HG03432 (cell line): ENCODE measurements around the gene ACTL7B.
A peak's percentile ranks its signal among the peaks of the same experiment; 100 is the strongest.
"Not testable (repeated sequence)": the region's sequence is repeated elsewhere in the genome, so short reads cannot be mapped to it uniquely, and the experiment has no call there.

ENCODE experiments used
- ATAC-seq: cut with Tn5 transposase; IDR thresholded peaks from one replicate; pipeline ENCODE4 v1.9.1; 2021; ENCODE audit warnings: mild to moderate bottlenecking, moderate library complexity; ENCODE audit not compliant: unreplicated experiment

The ACTL7B gene, protein sequence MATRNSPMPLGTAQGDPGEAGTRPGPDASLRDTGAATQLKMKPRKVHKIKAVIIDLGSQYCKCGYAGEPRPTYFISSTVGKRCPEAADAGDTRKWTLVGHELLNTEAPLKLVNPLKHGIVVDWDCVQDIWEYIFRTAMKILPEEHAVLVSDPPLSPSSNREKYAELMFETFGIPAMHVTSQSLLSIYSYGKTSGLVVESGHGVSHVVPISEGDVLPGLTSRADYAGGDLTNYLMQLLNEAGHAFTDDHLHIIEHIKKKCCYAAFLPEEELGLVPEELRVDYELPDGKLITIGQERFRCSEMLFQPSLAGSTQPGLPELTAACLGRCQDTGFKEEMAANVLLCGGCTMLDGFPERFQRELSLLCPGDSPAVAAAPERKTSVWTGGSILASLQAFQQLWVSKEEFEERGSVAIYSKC

DNA sequence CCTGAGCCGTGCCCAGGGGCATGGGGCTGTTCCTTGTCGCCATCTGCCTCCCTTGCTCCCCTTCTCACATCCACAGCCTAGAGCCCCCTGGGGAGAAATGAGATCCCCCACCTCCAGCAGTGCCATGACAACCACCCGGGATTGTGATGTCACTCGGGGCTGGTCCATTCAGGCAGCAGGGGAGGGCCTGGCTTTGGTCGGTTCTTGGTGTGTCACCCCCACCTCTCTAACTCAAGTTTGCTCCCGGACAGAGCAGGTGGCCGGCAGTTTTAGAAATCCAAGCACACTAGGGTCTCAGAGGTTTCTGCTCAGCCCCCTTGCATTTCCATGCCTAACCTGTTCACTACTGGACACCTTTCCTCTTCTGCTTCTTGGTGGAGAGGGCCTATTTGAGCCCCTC, at the start of gene ACTL7B:
ACTL7B (minus strand) TSS at position 99 of the 400 bp plus-strand sequence; CDS start at position 43, 56 bp downstream.
- ATAC-seq = no peak

DNA sequence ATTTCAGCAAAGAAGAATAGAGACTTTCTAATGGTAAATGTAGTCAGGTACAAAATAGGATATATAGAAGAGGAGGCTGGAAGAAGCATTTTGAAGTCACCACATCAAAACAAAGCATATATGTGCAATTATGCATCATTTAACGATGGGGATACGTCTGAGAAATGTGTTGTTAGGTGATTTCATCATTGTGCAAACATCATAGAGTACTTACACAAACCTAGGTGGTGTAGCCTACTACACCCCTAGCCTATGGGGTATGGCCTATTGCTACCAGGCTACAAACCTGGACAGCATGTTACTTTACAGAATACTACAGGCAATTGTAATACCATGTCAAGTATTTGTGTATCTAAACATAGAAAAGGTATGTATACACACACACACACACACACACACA, 49.7 kb upstream of the ACTL7B start:
- no peak for ATAC-seq

DNA sequence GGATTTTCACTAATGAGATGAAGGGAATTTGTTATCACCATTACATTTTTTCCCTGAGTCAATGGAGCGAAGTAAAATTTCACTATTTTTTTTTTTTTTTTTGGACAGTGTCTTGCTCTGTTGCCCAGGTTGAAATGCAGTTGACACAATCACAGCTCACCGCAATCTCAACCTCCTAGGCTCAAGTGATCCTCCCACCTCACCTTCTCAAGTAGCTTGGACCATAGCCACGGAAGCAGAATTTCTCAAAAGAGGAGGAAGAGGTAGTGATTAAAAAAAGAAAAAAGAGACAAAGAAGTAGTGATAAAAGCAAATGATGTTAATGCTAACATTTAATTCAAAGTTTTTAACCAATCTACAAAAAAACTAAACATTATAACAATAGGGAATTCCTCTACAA, 48.4 kb upstream of the ACTL7B start:
- no peak for ATAC-seq

DNA sequence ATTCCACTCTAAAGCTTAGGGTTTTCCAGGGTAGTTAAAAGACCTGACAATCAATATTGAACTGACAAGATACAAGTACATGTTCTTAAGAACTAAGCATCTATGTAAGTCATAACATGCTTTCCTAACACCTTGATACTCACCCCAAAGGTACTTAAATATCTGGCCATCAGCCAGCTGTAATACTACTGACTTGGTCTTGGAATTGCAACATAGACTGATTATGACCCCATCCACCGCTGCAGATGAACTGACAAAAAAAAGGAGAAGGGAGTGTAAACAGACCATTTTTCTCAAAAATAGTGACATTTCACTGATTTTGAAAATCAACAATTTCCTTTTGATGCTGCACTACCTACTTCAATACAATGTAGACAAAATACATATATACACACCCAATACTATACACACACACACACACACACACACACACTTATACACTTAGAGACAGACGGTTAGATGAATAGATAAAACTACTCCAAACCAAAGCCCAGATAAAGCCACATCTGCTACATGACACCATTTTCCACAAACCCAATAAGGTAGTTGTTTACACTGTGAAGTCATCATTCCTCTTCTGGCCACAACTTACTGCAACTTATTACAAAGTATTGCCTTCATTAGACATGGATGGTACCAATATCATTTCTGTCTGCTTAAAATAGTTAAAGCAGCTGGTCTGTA, 47.8 kb upstream of the ACTL7B start:
- ATAC-seq = no peak

DNA sequence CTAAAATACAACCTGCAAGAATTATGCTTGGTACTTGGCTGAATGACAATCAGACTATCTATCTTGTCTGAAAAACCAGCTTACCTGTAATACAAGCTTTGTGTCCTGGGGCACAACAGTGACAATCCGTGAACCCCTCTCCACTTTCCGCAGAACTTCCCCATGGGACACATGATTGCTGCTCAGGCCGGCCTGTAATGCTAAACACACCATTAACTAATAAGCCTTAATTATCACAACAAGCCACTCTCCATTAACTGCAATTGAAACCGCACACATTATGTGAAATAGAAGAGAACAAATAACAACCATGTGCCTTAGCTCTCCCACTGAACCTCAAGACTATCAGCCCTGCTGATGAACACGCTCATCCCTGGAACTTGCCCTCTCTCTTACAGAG, 44.4 kb upstream of the ACTL7B start:
- ATAC-seq = no peak

DNA sequence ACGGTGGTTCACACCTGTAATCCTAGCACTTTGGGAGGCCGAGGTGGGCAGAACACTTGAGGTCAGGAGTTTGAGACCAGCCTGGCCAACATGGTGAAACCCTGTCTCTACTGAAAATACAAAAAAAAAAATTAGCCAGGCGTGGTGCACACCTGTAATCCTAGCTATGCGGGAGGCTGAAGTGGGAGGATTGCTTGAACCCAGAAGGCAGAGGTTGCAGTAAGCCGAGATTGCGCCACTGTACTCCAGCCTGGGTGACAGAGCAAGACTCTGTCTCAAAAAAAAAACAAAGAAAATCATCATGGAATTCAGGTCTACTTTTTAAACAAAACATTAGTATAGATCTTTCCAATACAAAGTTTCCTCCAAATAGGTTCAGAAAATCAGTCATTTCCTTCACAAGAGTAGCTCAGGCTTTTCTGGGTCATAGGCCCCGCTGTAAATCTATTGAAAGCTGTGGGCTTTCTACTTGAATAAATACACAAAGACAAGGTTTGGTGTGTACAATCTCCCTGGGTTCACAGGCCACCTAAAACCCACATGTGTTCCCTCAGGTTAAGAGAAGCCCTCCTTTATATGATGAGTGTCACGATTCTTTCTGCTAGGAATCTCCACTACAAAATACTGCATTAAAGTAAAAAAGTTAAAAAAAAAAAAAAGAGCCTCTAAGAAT, 43.4 kb upstream of the ACTL7B start:
- ATAC-seq = not testable (repeated sequence)

DNA sequence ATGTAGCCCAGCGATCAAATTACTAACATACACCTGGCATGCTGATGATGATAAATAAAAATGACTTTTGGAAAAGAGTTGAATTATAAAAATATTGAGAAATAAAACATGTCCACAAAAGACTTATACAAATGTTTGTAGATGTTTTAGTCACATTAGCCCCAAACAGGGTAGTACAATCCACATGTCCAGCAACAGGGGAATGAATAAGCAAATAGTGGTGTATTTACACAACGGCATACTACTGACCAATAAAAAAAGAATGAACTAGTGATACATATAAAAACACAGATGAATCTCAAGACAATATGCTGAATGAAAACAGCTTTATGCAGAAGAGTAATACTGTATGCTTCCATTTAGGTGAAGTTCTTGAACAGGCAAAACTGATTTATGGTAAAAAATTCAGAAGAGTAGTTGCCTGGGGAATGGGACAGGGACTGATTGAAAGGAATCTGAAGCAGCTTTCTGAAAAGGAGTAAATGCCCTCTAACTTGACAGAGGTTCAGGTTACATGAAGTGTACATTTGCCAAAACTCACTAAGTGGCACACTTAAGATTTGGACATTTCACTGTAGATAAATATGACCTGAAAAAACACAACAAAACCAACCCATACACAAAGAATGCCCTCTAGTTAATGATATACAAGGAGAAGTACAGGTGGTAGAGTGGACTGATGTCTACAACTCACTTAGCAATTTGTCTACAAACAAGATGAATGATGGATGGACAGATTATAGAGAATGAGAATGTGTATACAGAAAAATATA, 41.7 kb upstream of the ACTL7B start:
- no peak for ATAC-seq

DNA sequence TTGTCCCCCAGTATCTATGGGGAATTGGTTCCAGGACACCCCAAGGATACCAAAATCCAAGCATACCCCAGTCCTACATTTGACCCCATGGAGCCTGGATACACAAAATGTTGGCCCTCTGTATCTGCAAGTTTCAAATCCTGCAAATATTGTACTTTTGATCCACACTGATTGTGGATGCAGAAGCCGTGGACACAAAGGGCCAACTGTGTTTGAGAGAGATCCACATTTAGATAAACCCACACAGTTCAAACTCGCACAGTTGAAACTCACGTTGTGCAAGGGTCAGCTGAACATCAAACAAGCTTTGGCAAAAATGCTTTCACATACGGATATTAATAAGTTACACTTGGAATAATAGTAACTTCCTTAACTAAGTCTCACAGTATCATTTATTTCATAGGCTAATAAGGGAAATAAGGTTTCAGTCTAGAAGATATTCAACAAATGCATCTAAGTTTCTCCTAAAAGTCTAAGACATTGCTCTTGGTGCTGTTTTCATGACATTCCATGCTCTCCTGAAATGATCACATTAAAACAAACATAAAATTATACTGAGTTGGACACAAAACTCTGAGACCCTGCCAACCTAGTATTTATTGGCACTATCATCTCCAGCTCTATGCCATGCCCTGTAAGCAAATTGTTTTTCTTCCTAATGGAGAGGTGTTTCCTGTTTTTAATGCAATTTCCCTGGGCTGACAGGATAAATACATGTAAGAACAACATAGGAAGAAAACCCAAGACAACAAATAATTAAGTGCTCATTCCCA, 38.6 kb upstream of the ACTL7B start:
- ATAC-seq = no peak

DNA sequence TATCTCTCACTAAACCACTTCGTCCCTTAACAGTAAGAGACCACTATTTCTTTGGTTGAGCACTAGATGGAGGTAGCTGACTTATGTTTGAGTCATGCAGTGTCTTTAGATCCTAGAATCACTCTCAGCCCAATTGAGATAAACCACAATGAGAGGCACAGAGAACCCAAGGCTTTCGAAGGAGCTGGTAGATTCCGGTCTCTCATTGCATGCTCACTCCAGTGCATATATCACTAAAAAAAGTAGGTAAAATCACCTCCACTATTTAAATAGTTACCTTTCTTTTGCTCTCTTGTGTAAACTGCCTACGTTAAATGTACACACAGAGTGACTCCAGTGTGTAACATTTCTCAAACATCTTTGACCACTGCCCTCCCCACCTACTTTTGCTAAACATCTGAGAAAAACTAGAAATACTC, 33.9 kb upstream of the ACTL7B start:
- ATAC-seq = no peak

DNA sequence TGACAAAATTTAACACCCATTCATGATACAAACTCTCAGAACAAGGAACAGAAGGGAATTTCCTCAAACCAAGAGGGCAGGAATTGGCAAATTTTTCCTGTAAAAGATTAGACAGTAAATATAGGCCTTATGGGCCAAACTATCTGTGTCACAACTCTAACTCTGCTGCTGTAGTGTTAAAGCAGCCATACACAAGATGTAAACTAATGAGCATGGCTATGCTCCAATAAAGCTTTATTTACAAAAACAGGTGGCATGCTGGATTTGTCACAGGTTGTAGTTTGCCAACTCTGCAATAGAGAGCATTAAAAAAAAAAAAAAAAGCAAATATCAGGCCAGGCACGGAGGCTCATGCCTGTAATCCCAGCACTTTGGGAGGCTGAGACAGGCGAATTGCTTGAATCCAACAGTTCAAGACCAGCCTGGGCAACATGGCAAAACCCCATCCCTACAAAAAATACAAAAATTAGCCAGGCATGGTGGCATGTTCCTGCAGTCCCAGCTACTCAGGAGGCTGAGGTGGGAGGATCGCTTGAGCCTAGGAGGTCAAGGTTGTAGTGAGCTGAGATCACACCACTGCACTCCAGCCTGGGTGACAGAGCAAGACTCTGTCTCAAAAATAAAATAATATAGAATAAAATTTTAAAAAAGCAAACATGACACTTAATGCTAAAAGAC, 30.9 kb upstream of the ACTL7B start:
- not testable (repeated sequence) for ATAC-seq

DNA sequence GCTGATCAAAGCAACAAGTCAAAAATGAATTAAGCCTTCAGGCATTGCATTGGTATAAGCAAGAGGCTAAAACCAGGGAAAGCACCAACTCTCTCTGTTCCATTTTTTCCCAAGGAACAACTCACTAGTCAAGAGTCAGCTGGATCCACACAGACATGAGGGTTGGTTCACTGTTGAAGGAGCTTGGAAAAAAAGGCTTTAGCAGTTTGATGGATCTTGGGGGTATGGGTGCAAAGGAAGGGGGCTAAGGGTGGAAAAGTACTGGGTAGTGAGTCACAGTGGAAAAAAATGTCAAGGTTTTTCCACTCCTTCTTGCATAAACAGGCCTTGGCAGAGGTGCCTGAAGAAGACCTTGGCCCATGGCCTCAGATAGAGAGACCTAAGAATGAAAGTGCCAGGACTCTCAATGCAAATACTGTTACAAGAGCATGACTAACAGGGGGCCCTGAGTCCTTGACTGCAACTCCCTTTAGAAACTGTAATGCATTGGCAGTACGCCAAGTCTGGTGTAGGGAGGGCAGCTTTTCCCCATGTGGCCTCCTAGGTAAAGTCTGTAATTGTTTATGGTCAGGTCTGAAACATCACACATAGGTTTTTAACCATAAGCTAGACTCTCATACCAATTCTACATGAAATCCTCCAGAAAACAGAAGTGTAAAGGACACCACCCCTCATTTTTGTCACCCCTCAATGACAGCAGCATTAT, 30.0 kb upstream of the ACTL7B start:
- peak; percentile 99 for ATAC-seq

DNA sequence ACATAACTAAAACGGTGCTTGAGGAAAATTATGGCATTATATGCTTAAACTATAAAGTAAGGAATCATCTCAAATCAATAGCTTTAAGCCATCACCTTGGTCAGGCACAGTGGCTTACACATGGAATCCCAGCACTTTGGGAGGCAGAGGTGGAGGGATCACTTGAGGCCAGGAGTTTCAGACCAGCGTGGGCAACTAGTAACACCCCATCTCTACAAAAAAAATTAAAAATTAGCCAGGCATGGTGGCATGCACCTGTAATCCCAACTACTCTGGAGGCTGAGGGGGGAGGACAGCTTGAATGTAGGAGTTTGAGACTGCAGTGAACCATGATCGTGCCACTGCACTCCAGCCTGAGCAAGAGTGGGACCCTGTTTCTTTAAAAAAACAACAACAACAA, 28.9 kb upstream of the ACTL7B start:
- ATAC-seq = no peak

DNA sequence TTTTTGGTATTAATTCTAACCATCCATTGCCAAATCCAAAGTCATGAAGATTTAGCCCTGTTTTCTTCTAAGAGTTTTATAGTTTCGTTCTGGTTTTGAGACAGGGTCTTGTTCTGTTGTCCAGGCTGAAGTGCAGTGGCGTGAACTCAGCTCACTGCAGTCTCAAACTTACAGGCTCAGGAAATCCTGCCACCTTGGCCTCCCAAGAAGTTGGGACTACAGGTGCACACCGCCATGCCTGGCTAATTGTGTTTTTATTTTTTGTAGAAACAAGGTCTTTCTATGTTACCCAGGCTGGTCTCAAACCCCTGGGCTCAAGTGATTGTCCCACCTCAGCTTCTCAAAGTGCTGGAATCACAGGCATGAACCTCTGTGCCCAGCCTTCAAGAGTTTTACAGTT, 27.3 kb upstream of the ACTL7B start:
- ATAC-seq = no peak

DNA sequence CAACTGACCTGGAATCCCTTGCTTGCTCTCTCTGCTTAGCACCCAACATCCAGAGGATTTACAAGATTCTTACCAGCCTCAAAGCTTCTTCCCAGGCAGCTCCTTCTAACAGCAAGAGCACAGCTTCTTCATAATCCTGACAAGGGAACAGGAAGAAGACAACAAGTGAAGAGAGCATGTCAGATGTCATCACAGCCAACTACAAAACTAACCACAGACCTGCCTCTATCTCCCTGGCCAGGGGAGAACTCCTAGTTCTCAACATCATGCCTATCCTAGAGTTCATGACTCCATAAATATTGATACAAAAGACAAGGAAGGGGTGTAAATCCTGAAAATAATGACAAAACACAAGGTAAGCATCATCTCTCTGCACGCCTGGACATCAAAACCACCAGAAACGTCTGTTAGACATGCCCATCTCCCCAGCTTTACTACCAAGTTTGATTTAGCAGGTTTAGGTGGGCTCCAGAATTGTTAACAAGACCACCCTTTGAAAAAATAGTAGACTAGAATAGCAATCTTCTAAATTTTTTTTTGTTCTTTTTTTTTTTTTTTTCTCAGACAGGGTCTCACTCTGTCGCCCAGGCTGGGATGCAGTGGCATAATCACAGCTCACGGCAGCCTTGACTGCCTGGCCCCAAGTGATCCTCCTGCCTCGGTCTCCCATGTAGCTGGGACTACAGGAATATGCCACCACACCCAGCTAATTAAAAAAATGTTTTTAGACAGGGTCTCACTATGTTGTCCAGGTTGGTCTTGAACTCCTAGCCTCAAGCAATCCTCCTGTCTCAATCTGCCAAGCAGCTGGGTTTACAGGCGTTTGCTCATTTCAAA, 26.5 kb upstream of the ACTL7B start:
- ATAC-seq = no peak

DNA sequence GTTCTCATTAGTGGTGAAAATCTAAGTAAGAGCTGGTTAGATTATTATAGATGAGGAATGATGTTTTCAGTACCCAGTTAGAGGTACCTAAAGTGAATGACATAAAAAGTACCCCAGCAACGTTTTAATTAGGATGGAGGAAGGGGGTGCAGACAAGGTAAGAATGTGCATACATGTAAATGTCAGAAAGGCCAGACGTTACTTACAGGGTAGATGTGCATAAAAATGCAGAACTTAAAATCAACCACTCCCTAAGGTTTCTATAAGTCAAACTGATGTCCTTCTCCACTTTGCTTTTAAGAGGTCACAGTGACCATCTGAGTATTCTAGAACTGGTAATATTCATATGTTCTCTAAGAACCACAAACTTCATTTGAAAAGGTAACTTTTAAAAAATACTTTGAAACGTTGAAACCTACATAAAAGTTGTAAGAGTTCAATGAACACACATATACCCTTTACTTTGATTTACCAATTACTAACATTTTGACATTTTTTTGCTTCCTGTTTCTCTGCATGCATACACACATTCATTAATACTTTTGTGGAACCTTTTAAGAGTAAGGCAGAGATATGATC, 25.0 kb upstream of the ACTL7B start:
- no peak for ATAC-seq

DNA sequence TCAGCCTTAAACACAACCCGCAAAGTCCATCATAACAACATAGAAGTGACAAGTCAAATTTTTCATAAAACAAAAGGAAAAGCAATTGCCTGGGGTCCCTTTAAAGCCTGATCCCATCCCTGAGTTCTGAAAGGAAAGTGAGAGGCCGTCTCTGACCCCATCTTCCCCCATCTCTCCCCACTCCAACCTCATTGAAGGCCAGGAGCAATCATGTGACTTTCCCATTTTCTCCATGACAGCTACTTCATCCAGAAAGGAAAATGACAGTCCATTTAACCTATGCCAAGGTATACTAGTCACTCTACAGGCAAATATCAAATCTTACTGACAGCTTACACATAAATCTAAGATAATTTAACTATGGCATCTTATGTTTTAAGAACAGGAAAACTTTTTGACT, 21.7 kb upstream of the ACTL7B start:
- ATAC-seq = no peak

DNA sequence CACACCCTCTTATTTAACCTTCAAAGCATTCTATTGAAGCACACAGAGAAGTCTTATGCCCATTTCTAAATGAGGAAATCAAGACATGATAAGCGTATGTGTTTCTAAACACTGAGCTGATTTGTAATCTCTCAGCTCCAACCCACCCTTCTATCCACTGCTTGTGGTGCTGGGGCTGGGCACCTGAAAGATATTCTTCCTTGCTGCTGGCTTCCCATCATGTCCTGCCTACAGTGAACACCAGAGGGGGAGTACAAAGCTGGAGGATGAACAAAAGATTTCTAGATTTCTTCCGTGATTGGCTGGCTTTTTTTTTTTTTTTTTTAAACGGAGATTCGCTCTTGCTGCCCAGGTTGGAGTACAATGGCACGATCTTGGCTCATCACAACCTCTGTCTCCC, 20.6 kb upstream of the ACTL7B start:
- ATAC-seq = no peak
